Measurements from ENCODE around the gene BPTF.
"Not testable (repeated sequence)": the region's sequence is repeated elsewhere in the genome, so short reads cannot be mapped to it uniquely, and the experiment has no call there.

DNA sequence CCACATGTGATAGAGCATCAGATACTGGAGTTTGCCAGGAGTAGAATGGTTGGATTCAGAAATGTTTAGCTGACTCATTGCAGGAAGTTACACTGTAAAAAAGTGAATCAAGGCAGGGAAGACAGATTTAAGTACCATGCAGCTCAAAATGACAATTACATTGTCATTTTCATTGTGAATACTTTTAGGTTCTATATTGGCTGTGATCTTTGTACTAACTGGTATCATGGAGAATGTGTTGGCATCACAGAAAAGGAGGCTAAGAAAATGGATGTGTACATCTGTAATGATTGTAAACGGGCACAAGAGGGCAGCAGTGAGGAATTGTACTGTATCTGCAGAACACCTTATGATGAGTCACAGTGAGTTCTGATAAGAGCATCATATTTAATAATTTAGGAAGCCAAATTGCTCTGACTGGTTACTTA, 137.9 kb downstream of the BPTF start:
- TF ChIP-seq, protein P1, sequence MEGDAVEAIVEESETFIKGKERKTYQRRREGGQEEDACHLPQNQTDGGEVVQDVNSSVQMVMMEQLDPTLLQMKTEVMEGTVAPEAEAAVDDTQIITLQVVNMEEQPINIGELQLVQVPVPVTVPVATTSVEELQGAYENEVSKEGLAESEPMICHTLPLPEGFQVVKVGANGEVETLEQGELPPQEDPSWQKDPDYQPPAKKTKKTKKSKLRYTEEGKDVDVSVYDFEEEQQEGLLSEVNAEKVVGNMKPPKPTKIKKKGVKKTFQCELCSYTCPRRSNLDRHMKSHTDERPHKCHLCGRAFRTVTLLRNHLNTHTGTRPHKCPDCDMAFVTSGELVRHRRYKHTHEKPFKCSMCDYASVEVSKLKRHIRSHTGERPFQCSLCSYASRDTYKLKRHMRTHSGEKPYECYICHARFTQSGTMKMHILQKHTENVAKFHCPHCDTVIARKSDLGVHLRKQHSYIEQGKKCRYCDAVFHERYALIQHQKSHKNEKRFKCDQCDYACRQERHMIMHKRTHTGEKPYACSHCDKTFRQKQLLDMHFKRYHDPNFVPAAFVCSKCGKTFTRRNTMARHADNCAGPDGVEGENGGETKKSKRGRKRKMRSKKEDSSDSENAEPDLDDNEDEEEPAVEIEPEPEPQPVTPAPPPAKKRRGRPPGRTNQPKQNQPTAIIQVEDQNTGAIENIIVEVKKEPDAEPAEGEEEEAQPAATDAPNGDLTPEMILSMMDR (IDR thresholded peaks at IDR 0.05; ENCODE audit: control extremely low read depth in 1 of 3, insufficient read depth in 1 of 3, low read depth in 1 of 3, low read length in 3 of 3) = peak in 2 of 3 experiments; percentile 33 to 52; a peak in 2 of 4 replicates
- not testable (repeated sequence) for TF ChIP-seq HDAC2 (IDR thresholded peaks at IDR 0.05; ENCODE audit: borderline replicate concordance in 1 of 2, low read depth in 2 of 2, low read length in 2 of 2); POLR2A (IDR thresholded peaks at IDR 0.05; ENCODE audit: control extremely low read depth in 1 of 2, low read depth in 2 of 2, low read length in 2 of 2); EZH2 (IDR thresholded peaks at IDR 0.05; ENCODE audit: low read depth, low read length, severe bottlenecking); TAF1 (IDR thresholded peaks at IDR 0.05; ENCODE audit: low read depth, low read length)
- TF ChIP-seq RAD21 (IDR thresholded peaks at IDR 0.05 in 1 of 2, conservative IDR thresholded peaks at IDR 0.05 in 1 of 2; ENCODE audit: low read depth in 2 of 2, low read length in 2 of 2) = peak; percentile 44
